ENCODE measurements around the gene FARP1.

FARP1 gene

DNA sequence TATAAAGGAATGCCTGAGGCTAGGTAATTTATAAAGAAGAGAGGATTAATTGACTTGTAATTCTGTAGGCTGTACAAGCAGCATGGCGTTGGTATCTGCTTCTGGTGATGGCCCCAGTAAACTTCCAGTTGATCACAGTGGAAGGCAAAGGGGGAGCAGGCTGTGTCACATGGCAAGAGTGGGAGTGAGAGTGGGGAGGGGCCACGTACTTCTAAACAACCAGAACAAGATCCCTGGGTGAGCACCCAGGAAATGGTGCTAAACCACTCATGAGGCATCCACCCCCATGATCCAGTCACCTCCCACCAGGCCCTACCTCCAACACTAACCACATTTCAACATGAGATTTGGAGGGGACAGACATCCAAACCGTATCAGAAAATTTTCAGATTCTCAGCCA lies 37.2 kb downstream of the FARP1 start:
- TF ChIP-seq, protein P1, sequence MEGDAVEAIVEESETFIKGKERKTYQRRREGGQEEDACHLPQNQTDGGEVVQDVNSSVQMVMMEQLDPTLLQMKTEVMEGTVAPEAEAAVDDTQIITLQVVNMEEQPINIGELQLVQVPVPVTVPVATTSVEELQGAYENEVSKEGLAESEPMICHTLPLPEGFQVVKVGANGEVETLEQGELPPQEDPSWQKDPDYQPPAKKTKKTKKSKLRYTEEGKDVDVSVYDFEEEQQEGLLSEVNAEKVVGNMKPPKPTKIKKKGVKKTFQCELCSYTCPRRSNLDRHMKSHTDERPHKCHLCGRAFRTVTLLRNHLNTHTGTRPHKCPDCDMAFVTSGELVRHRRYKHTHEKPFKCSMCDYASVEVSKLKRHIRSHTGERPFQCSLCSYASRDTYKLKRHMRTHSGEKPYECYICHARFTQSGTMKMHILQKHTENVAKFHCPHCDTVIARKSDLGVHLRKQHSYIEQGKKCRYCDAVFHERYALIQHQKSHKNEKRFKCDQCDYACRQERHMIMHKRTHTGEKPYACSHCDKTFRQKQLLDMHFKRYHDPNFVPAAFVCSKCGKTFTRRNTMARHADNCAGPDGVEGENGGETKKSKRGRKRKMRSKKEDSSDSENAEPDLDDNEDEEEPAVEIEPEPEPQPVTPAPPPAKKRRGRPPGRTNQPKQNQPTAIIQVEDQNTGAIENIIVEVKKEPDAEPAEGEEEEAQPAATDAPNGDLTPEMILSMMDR (IDR thresholded peaks at IDR 0.05; ENCODE audit: low read depth, low read length, missing control alignments): no peak
- in situ Hi-C loops (cut with HindIII; ENCODE audit: low sequenced_read_pairs): no loop called here
- no peak for DNase-seq (ENCODE audit: low read depth)
- no peak overlapping the region for H3K4me3 ChIP-seq (ENCODE audit: low read depth, low read length)

DNA sequence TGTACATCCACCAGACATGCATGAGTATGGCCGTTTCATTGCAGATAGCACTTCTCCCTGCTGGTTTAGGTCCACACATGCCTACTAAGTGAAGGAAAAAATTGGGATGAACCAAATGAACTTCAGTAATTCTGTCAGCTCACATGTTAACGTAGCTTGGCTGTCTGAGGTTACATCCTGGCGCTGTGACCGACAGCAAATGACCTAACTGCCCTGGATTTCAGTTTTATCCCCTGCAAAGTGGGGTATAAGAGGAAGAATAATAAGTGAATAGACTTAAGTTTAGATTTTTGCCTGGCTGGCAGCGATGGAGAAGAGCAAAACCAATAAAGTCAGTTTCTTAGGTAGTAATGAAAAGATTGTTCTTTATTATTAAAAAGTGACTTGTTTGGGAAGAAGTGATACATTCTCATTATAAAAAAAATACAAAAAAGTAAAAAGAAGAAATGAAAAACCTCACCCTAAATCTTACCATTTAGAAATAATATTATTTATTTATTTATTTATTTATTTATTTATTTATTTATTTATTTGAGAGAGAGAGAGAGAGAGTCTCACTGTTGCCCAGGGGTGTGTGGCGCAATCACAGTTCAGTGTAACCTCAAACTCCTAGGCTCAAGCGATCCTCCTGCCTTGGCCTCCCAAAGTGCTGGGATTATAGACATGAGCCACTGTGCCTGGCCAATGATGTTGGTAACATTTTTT lies 38.4 kb downstream of the FARP1 start:
- no peak for DNase-seq (ENCODE audit: low read depth)
- in situ Hi-C loops (cut with HindIII; ENCODE audit: low sequenced_read_pairs): no loop called here
- no peak overlapping the region for H3K4me3 ChIP-seq (ENCODE audit: low read depth, low read length)
- TF ChIP-seq, protein P1 (IDR thresholded peaks at IDR 0.05; ENCODE audit: low read depth, low read length, missing control alignments): no peak

DNA sequence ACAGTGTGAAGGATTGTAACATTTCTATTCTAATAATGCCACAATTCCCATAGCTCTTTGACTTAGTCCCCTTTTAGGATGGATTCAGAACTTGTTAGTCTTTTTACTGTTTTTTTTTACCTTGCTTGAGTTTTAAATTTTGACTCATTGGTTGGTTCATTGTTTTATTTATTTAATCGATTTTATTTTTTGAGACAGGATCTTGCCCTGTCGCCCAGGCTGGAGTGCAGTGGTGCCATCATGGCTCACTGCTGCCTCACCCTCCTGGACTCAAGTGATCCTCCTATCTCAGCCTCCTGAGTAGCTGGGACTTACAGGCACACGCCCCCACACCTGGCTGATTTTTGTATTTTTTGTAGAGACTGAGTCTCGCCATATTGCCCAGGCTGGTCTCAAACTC lies 39.3 kb downstream of the FARP1 start:
- H3K4me3 ChIP-seq (ENCODE audit: low read depth, low read length): no peak overlapping the region
- DNase-seq (ENCODE audit: low read depth): no peak
- in situ Hi-C loops (cut with HindIII; ENCODE audit: low sequenced_read_pairs): no loop called here
- TF ChIP-seq, protein P1 (IDR thresholded peaks at IDR 0.05; ENCODE audit: low read depth, low read length, missing control alignments): no peak

DNA sequence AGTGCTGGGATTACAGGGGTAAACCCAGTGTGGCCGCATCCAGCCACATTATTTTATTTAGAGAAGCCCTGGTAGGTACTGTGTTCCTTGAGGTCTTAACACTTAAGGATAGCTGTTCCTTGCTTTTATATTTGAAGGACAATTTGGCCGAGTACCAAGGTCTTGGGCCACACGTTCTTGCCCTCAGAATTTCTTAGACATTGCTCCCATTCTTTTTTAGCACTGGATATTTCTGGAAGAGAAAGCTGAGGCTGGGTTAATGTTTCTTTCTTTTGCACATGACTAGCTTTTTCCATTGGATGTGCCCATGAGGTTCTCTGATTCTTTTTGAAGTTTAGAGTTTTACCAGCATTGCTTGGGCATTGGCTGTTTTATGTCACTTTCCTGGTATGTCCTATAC lies 39.7 kb downstream of the FARP1 start:
- no peak overlapping the region for H3K4me3 ChIP-seq (ENCODE audit: low read depth, low read length)
- no peak for DNase-seq (ENCODE audit: low read depth)
- TF ChIP-seq, protein P1 (IDR thresholded peaks at IDR 0.05; ENCODE audit: low read depth, low read length, missing control alignments): no peak
- in situ Hi-C loops (cut with HindIII; ENCODE audit: low sequenced_read_pairs): no loop called here

DNA sequence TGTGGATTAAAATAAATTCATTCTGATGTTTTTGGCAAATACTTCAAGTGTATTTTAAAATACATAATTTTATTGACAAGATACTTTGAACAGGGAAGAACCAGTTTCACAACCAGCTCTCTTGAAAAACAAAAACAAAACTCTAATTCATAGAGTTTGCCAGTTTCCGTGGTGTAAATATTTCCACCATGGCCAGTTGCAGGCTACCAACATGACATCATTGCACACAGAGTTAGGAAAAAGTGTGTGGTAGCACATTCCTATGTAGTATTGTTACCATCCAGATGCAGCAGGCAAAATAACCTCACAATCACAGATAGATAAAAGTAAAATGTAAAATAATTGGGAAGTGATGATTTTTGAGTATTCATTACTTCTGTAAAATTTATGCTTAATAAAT lies 41.9 kb downstream of the FARP1 start:
- TF ChIP-seq, protein P1 (IDR thresholded peaks at IDR 0.05; ENCODE audit: low read depth, low read length, missing control alignments): no peak
- in situ Hi-C loops (cut with HindIII; ENCODE audit: low sequenced_read_pairs): no loop called here
- no peak overlapping the region for H3K4me3 ChIP-seq (ENCODE audit: low read depth, low read length)
- DNase-seq (ENCODE audit: low read depth): no peak

DNA sequence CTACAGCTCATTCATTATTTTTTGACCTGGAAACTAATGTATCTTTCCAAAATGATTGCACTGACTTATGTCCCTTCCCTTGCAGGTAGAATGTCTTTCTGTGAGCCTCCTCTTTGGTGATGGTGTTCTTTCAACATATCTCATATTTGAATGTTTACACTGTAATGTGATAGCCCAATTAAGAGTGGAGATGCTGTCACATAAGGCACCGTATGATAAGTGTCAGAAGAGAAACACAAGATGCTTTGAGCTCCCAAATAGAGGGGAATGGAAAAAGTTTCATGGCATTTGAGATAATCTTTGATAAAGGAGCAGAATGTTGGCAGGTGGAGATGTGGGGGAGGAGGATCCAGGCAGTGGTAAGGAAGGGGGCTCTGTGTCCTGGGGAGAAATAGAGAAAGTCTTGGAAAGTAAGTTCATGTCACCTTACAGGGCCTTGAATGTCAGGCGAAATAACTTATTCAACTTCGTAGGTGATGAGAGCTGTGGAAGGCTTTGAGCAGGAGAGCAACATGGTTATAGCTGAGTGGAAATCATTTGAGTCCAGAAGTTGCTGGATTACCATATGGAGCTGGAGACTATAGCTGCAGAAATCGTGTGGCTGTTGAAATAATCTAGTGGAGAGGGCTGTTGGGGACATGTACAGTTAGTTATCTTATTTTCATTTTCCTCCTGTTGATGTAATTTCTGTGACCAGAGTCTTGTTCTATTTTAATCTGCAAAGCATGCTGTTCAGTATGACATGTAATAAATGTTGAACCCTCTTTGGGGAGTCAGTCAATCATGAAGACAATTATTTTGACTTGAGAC lies 44.5 kb downstream of the FARP1 start:
- DNase-seq (ENCODE audit: low read depth): no peak
- TF ChIP-seq, protein P1 (IDR thresholded peaks at IDR 0.05; ENCODE audit: low read depth, low read length, missing control alignments): no peak
- in situ Hi-C loops (cut with HindIII; ENCODE audit: low sequenced_read_pairs): no loop called here
- no peak overlapping the region for H3K4me3 ChIP-seq (ENCODE audit: low read depth, low read length)
